ENCODE data around the gene C8G. TPM values are rescaled to one million over a fixed set of nuclear protein-coding genes. Genes with fewer than 3 reads are reported as not detected.

Gene C8G
- total RNA-seq, 1 donor from 2014 or later, result 110 TPM

DNA sequence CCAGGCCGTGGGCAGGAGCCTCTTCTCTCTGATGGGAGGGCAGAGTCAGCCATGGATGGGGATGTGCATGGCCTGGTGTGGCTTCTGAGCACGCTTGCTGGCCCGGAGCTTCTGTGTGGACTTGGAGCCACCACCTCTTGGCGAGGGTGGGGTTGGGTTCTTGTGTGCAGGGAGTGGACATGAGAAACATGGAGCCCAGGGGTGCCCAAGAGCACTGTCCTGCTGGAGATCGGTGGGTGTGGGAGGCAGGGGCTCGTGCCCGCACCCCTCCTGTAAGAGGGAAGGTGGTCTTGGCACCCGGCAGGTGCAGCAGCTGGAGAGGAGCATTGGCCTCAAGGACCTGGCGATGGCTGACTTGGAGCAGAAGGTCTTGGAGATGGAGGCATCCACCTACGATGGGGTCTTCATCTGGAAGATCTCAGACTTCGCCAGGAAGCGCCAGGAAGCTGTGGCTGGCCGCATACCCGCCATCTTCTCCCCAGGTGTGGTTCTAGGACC, 24.3 kb upstream of the C8G start:
- DNase-seq (ENCODE audit: low spot score), result no peak

DNA sequence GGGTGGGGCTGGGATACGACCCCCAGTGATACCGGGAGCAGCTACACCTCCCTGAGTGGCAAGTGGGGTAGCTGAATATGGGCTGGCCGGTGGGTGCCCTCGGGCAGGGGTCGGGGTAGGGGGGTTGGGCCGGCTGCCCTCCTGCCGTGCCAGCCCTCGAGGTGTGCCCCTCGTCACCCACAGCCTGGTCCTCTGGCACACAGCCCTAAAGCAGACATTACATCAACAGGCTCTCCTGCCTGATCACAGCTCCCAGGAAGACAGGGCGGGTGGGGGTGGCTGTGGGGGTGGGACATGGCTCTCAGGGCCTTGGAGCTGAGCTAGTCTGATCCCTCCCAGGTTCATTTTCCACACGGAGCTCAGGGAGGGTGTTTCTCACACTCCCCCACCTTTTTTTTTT, 23.7 kb upstream of the C8G start:
- DNase-seq (ENCODE audit: low spot score), result no peak

DNA sequence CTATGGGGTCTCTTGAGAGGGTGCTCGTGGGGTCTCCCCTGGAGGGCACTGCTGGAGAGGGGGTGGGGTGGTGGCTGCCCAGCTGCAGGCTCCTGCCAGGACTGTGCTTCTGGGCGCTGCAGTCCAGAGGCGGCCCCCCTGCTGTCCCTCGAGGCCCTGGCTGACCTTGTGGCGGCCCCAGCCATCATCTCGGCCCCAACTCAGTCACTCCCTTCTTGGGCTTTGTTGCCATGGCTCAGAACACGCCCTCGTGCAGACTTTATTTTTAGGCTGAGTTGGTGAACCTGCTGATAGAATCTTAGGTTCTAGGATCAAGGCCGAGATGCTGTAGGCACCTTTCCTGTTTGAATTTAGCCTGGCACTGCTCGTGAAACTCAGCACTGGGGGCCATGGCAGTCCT, 23.3 kb upstream of the C8G start:
- DNase-seq (ENCODE audit: low spot score), result no peak

DNA sequence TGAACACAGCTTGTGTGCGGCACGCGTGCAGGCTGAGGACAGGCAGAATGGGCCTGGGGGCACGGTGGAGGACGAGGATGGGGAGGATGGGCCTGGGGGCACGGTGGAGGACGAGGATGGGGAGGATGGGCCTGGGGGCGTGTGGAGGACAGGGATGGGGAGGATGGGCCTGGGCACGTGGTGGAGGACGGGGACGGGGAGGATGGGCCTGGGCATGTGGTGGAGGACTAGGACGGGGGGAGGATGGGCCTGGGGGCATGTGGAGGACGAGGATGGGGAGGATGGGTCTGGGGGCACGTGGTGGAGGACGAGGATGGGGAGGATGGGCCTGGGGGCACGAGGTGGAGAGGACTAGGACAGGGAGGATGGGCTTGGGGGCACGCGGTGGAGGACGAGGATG, 22.5 kb upstream of the C8G start:
- DNase-seq (ENCODE audit: low spot score), result no peak

DNA sequence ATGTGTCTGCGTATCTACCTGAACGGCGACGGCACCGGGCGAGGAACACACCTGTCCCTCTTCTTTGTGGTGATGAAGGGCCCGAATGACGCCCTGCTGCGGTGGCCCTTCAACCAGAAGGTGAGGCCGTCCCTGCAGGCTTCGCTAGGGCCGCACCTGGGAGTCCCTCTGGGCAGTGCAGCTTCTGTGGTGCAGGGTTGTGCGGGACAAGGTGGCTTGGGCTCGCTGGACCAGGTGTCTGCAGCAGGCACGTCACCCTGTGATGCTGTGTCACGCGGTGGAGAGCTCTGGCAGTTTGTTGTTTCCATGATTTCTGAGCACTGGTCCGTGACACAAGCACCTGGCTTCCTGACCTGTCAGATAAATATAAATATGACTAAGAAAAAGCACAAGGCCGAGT, 21.2 kb upstream of the C8G start:
- DNase-seq (ENCODE audit: low spot score), result no peak

DNA sequence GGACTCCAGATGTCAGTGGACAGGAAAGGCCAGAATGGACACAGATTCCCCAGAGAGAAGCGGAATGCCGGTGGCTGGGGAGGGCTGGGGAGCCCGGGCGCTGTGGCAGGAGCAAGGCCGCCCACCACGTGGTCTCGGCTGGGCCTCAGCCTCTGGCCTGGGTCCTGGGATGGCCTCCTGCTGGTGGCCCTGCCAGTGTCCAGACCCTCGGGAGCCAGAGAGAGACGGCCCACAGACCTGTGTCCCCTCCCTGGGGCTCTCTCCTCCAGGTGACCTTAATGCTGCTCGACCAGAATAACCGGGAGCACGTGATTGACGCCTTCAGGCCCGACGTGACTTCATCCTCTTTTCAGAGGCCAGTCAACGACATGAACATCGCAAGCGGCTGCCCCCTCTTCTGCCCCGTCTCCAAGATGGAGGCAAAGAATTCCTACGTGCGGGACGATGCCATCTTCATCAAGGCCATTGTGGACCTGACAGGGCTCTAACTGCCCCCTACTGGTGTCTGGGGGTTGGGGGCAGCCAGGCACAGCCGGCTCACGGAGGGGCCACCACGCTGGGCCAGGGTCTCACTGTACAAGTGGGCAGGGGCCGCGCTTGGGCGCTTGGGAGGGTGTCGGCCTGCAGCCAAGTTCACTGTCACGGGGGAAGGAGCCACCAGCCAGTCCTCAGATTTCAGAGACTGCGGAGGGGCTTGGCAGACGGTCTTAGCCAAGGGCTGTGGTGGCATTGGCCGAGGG, 19.5 kb upstream of the C8G start:
- no peak for DNase-seq (ENCODE audit: low spot score)

DNA sequence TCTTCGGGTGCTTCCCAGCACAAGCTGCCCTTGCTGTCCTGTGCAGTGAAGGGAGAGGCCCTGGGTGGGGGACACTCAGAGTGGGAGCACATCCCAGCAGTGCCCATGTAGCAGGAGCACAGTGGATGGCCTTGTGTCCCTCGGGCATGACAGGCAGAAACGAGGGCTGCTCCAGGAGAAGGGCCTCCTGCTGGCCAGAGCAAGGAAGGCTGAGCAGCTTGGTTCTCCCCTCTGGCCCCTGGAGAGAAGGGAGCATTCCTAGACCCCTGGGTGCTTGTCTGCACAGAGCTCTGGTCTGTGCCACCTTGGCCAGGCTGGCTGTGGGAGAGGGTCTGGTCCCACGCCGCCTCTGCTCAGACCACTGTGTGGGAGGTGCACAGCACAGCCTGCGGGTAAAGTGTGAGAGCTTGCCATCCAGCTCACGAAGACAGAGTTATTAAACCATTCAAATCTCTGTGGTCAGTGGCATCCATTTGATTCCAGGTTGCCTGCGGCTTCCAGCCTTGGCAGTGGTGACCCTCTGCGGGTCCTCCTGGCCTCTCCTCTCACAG, 18.8 kb upstream of the C8G start:
- no peak for DNase-seq (ENCODE audit: low spot score)

DNA sequence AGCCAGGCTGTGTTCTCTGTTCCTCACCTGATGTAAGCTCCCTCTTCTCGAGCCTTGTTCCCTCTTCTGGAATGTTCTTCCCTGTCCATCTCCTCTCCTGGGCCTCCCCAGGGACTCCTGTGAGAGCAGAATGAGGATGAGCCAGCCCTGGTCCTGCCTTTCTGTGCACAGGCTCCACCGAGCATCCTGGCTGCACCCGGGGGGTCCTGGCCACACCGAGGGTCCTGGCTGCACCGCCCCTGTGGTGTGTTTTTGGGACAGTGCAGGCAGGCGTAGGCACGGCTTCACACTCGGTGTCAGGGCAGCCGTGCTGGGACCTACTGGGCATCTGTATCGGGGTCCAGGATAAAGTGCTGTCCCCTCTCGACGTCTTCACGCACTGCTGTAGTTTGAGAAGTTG, 18.3 kb upstream of the C8G start:
- no peak for DNase-seq (ENCODE audit: low spot score)

DNA sequence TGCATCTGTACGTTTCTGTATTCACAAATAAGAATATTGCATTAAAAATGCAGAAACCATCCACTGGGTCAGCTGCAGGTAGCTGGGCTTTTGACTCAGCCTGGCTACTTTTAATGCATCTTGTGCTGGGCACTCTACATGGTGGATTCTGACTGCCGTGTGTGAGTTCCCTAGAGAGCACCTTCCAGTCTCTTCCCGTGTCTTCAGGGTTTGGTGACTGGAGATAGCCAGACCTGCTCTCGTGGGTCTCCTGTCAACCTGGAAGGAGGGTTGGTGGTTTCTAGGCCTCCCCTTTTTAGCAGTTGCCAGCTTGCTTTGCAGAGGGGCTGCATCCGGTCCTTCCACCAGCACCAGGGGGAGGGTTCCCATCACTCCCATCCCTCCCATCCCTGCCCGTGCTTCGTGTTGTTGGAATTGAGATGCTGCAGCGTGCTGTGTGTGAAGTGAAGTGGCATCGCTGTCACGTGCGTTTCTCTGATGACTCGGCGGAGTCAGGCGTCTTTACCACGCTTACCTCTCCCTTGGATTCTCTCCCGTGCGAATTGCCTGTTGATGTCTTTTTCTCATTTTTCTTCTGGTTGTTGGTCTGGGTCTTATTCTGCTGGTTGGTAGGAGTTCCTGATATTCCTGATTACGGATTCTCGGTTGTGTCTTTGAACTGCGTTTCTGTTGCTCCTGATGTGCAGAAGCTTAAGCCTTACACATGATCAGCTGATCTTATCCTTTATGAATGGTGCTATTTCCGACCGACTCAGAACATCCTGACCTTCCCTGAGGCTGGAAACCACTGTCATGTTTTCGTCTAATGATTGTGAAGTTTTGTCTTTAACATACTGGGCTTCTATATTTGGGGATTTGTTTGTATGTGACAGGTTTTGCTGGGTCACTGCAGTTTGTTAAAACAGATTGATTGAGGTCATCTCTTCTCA, 17.4 kb upstream of the C8G start:
- no peak for DNase-seq (ENCODE audit: low spot score)

DNA sequence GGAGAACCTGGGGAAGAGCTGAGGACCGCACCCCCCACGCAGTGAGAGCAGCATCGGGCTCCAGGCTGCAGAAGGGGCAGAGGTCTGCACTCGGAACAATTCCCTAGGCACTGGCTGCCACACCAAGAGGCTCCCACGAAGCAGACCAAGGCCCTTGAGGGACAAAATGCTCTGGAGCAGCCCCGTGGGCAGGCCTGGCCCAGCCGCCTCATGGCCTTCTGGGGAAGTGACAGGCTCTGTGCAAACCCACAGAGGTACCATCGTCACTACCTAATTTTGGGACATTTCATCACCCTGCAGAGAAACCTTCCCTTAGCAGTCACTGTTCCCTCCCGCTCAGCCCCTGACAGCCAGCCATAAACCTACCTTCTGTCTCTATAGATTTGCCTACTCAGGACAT, 16.5 kb upstream of the C8G start:
- DNase-seq (ENCODE audit: low spot score), result no peak

DNA sequence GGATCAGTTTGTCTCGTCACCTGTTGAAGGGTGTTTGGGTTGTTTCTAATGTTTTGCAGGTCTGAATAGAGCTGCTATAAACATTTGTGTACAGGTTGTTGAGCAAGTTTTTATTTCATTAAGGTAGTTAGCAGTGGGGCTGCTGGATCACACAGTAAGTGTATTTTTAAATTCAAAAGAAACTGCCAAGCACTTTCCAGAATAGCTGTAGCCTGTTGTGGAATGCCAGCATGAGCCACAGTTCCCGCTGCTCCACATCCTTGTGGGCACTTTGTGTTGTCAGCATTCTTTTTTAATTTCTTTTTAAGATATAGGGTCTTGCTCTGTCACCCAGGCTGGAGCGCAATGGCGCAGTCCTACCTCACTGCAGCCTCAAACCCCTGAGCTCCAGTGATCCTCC, 15.0 kb upstream of the C8G start:
- DNase-seq (ENCODE audit: low spot score), result no peak

DNA sequence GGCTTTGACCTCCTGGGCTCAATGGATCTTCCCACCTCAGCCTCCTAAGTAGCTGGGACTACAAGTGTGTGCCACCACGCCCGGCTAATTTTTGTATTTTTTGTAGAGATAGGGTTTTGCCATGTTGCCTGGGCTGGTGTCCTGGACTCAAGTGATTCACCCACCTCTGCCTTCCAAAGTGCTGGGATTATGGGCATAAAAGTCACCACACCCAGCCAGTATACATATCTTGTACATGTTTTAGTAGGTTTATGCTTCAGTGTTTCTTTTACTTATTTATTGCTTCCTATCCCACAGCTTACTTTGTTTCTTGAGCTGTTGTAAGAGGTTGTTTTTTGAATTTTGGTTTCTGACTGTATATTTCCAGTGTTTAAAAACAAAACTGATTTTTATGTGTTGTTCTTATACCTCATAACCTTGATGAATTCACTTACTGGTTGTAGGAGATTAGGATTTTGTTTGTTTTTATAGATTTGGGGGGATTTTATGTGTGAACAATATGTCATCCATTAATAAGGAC, 13.4 kb upstream of the C8G start:
- DNase-seq (ENCODE audit: low spot score), result no peak

DNA sequence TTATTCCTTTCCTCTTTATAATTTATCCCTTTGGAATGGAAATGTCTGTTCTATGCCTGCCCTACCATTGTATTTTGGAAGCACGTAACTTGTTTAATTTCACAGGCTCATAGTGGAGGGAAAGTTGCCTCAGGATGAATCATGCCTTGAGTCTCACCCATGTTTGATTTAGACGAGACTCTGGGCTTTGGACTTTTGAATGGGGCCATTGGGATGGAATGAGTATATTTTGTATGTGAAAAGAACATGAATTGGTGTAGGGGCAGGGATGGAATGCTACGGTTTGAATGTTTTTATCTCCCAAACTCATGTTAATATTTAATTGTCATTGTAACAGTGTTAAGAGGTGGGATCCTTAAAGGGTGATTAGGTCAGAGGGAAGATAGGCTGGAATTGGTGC, 10.8 kb upstream of the C8G start:
- DNase-seq (ENCODE audit: low spot score), result no peak

DNA sequence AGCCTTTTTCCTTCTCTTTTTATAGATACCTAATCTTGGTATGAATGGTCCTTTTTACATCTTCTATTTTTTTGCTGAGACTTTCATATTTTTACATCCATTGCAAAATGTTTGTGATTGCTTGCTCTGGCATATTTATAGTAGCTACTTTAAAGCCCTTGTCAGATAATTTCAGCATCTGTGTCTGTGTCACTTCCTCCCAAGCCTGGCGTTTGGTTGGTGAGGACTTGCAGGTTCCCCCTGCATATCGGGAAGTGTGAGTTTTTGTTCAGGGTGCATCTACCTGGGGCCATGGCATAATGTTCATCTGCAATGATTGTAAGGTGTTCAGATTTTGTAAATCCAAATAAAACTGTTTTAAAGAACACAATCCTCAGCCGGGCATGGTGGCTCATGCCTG, 9.4 kb upstream of the C8G start:
- no peak for DNase-seq (ENCODE audit: low spot score)

DNA sequence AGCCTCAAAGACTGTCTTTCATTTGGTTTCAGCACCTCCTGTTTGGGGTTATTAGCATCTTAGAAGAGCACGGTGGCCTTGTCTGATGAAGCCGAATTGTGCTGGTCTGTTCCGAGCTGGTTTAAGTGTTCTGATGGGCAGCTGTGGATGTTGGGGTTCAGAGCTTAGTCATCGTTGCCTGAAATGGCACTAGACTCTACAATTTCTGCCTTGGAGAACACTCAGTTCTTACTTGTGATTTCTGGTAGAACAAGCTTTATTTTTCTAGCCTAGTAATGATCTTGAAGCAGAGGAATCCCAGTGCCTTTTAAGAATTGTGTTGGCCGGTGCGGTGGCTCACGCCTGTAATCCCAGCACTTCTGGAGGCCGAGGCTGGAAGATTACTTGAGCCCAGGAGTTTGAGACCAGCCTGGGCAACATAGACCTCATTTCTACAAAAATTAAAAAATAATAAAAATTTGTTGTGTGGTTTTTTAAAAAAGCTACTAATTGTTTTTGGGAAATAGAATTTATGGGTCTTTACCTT, 8.3 kb upstream of the C8G start:
- no peak for DNase-seq (ENCODE audit: low spot score)

DNA sequence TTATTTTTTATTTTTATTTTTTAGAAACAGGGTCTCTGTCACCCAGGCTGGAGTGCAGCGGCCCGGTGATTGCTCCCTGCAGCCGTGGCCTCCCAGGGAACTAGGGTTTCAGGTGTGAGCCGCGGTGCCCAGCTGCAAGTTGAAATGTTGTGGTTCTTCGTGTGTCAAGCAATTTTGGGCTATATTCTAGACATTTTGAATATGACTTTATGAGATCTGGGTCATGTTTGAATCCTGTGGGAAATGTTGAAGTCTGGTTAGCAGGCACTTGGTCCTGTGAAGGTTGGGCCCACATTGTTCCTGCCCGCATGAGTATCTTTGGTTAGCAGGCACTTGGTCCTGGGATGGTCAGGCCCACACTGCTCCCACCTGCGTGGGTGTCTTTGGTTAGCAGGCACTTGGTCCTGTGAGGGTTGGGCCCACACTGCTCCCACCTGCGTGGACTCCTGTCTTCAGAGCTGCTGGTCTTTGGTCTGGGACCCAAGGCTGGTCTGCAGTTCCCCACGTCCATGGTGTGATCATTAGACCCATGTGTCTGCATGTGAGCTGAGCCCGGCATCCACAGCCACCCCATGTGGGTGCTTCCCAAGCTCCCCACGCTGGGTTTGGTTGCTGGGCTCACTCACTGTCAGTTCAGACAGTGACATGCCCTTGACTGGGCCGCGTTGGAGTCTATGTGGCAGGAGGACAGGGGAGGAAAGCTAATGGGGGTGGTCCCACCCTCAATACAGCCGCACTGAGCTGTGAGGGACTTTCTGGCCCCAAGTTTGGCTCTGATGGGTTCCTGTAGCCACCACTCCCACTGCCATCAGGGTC, 7.6 kb upstream of the C8G start:
- no peak for DNase-seq (ENCODE audit: low spot score)

DNA sequence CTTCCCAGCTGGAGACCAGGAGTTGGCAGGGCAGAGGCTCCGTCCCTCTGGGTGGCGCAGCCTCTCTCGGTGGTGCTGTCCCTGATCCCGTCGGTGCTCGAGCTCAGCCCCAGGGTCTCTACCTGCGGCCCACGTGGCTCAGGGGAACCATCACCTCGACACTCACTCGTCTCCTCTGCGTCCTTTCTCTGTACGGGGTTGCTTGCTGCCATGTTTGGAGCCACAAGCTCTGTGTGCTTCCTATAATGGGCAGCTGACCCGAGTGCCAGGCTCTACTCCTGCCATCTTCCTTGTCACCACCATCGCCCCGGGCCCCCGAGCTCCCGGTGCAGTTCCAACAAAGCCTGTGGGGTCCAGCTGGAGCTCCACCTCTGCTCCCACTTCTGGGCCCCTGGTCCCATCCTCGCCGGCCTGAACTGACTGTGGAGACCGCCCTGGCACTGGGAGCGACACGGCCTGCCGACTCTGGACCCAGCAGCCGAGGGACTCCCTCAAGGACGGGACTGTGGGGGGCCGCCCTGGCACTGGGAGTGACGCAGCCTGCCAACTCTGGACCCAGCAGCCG, 5.5 kb upstream of the C8G start:
- DNase-seq (ENCODE audit: low spot score), result no peak

DNA sequence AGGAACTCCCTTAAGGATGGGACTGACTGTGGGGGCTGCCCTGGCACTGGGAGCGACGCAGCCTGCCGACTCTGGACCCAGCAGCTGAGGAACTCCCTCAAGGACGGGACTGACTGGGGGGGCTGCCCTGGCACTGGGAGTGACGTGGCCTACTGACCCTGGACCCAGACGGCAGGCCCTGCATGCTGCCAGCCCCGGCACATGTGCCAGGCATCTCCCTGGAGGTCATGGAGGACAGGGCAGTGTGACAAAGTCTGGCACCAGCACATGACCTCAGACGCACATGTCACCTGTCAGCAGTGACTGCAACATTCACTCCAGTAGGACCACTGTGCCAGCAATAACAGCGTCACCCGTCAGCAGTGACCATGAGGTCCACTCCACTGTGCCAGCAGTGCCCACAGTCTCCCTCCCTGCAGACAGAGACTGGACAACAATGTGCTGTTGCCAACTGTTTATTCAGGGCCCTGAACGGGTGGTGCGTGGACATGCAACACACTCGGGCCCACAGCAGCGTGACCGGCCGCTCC, 5.0 kb upstream of the C8G start:
- DNase-seq (ENCODE audit: low spot score), result no peak

DNA sequence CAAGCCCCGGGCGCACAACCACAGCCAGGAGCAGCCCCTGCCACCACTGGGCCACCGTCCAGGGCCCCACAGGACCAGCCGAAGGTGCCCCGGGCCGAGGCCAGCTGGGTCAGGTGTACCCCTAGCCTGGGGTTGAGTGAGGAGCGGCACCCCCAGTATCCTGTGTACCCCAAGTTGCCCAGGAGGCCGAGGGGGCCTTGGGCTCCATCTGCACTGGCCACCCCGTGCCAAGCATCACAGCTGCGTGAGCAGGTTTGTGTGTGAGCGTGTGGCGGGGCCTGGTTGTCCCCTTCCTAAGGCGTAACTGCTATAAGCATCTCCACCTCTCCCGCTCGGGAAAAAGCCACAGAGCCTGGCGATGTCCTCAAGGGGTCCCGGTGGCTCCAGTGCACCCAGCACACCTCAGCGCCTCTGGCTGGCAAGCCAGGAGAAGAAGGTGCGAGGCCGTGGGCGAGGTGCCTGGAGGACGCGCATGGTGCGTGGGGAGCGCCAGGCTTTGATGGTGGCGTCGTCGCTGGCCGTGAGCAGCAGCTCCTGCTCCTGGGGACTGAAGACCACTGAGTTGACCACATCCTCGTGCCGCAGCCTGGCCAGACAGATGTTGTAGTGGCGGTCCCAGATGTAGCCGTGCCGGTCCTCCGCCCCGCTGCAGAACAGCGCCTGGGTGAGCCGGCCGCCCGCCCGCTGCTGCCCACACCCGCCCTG, 4.4 kb upstream of the C8G start:
- no peak for DNase-seq (ENCODE audit: low spot score)
